Activated CD4-positive, alpha-beta T cell treated with anti-CD3 and anti-CD28 coated beads, Interleukin-2, amount 10 ng/mL, durations not matched to agents 7 days and 5 days (primary cell): ENCODE results near the gene HDAC3. TPM values are rescaled to one million over a fixed set of nuclear protein-coding genes. Genes with fewer than 3 reads are reported as not detected.

Experiments
- CTCF ChIA-PET: fragments of 350-600 bp; sonication (Branson Sonifier 250); formaldehyde crosslinking; loops from one replicate; lab custom pipeline; 2021; ENCODE audit warnings: antibody characterized with exemption; lab: Charles Lee
- POLR2A ChIA-PET: fragments of 350-600 bp; sonication (Branson Sonifier 250); formaldehyde crosslinking; loops from one replicate; lab custom pipeline; 2021; ENCODE audit warnings: antibody characterized with exemption; lab: Charles Lee
- DNase-seq: peaks from one replicate; pipeline ENCODE4 v3.0.0-alpha.2; 2020
- H3K27ac Mint-ChIP-seq: one replicate; pipeline ENCODE4 v1.8.0; 2021; ENCODE audit warnings: mild to moderate bottlenecking, moderate library complexity, mixed read lengths
- H3K27me3 Mint-ChIP-seq: one replicate; pipeline ENCODE4 v1.8.0; 2021; ENCODE audit warnings: mixed read lengths
- H3K36me3 Mint-ChIP-seq: one replicate; pipeline ENCODE4 v1.8.0; 2021; ENCODE audit warnings: low read depth, mixed read lengths
- H3K4me1 Mint-ChIP-seq: one replicate; pipeline ENCODE4 v1.8.0; 2021; ENCODE audit warnings: mixed read lengths
- H3K4me3 Mint-ChIP-seq: one replicate; pipeline ENCODE4 v1.8.0; 2021; ENCODE audit warnings: mild to moderate bottlenecking, moderate library complexity, mixed read lengths
- H3K9me3 Mint-ChIP-seq: one replicate; pipeline ENCODE4 v1.8.0; 2021; ENCODE audit warnings: mixed read lengths
- total RNA-seq, 2 experiments: library from RNA; stranded (reverse); gene quantifications; one replicate each; pipeline ENCODE4 v1.2.3, GENCODE V29; 2021

Gene HDAC3
- total RNA-seq, 2 experiments from 2014 or later: 70.2 to 73.9 TPM

DNA sequence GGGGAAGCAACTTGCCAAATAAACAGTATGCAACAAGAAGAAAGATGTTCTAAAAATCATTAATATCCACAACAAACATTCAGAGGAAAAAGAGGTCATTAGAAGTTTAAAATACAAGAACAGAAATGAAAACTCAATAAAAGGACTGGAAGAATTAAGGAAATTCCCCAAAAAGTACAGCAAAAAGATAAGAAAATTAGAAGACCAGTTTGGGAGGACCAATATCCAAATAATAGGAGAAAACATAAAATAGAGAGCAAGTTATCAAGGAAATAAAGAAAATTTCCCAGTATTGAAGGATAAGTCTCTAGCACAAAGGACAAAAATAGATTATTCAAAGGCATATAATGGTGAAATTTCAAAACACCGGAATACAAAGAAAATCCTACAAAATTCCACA lies 39.8 kb downstream of the HDAC3 start:
- H3K4me1 Mint-ChIP-seq: peaks cover 76% of the 10 kb centered on the region
- no peak for DNase-seq
- no peaks in the 10 kb centered on the region for H3K9me3 Mint-ChIP-seq
- peak overlapping the region; percentile 50 for H3K27ac Mint-ChIP-seq
- H3K4me3 Mint-ChIP-seq: no peak overlapping the region
- CTCF ChIA-PET: interaction anchor here (0.7 to 4.9 kb wide), 5 partner anchors 12 to 42 kb away, joined by 3 to 38 read pairs (median 3); partner anchors contain the start of genes DIAPH1, HDAC3 and RELL2
- H3K27me3 Mint-ChIP-seq: no peaks in the 10 kb centered on the region
- peaks cover 42% of the 10 kb centered on the region for H3K36me3 Mint-ChIP-seq
- POLR2A ChIA-PET: interaction anchor here (0.6 kb wide), 1 partner anchor 95 kb away, joined by 3 read pairs; no protein-coding TSS in a partner anchor

DNA sequence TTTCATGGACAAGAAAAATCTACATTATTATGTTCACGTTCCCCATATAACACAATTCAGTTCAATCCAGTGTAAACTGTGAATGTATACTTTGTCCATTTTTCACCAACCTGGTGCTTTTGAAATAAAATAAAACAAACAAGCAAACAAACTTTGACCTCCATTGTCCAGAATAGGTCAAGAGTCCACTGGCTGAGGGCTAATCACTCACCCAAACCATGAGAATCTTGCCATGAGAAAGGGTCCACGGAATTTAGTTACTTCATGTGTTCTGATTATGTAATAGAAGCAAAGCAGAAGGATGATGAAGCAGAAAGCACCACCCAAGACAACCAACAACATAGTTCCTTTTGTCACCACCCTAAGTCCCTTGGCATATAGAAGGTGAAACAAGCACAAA lies 46.5 kb downstream of the HDAC3 start:
- POLR2A ChIA-PET: no interaction called here
- Mint-ChIP-seq H3K4me1 (peaks cover 39% of the 10 kb centered on the region), H3K27me3 (no peaks in the 10 kb centered on the region), H3K4me3 (no peak overlapping the region), H3K9me3 (no peaks in the 10 kb centered on the region), H3K36me3 (peaks cover 47% of the 10 kb centered on the region), H3K27ac (no peak overlapping the region)
- CTCF ChIA-PET: interaction anchor here (0.6 to 6.4 kb wide), 4 partner anchors 26 to 145 kb away, joined by 3 to 183 read pairs (median 34); partner anchors contain the start of gene DIAPH1
- DNase-seq: no peak

DNA sequence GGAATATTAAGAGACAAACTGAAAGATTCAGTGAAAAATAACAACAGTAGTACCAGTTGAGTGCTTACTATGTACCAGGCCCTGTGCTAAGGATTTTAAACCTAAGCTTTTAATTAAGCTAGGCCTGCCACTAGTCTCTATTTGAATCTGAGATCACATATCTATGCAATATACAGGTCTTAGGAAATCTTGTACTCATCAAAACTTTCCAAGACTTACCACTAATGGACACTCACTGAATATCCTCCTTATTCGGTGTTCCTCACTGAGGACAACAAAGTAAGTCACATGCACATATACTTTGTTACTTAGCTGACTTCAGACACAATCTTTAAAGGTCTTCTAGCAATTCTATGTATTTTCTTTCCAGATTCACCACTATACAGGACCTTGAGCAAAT lies 50.4 kb downstream of the HDAC3 start:
- H3K4me1 Mint-ChIP-seq: peaks cover 18% of the 10 kb centered on the region
- no peak overlapping the region for H3K4me3 Mint-ChIP-seq
- ChIA-PET CTCF (interaction anchor here (0.7 kb wide), 1 partner anchor 8 kb away, joined by 3 read pairs; no protein-coding TSS in a partner anchor), POLR2A (no interaction called here)
- H3K36me3 Mint-ChIP-seq: peaks cover 57% of the 10 kb centered on the region
- no peaks in the 10 kb centered on the region for H3K9me3 Mint-ChIP-seq
- no peak for DNase-seq
- H3K27me3 Mint-ChIP-seq: no peaks in the 10 kb centered on the region
- H3K27ac Mint-ChIP-seq: no peak overlapping the region

DNA sequence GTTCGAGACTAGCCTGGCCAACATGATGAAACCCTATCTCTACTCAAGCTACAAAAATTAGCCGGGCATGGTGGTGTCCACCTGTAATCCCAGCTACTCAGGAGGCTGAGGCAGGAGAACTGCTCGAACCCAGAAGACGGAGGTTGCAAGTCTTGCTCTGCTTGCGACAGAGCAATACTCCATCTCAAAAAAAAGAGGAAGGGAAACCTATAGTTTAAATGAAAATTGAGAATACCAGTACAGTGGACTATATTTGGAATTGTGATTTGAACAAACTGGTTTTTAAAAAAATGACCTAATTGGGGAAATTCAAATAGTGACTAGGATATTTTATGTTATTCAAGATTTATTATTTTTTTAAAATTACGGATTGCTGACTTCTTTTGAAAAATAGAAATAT lies 51.1 kb downstream of the HDAC3 start:
- DNase-seq: no peak
- no peaks in the 10 kb centered on the region for H3K9me3 Mint-ChIP-seq
- POLR2A ChIA-PET: no interaction called here
- no peak overlapping the region for H3K4me3 Mint-ChIP-seq
- H3K27me3 Mint-ChIP-seq: no peaks in the 10 kb centered on the region
- CTCF ChIA-PET: interaction anchor here (0.8 to 2.0 kb wide), 3 partner anchors 22 to 33 kb away, joined by 4 to 11 read pairs (median 5); partner anchors contain the start of gene DIAPH1
- peaks cover 62% of the 10 kb centered on the region for H3K36me3 Mint-ChIP-seq
- no peak overlapping the region for H3K27ac Mint-ChIP-seq
- H3K4me1 Mint-ChIP-seq: peaks cover 11% of the 10 kb centered on the region

DNA sequence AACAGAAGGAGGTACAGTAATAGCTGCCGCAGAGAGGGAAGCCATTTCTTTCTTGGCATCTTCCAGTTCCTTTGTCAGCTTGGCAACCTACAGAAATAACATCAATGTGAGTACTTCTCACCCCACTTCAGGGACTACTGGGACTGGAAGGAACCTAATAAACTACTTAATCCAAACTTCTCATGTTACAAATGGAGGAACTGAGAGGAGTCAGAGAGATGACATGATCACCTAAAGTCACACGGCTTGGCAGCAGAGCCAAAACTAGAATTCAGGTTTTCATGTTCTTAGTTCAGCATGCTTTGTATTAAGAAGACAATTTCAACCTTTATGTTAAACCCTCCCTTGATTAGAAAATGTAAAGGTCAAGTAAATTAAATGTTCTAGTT lies 62.5 kb downstream of the HDAC3 start:
- H3K9me3 Mint-ChIP-seq: no peaks in the 10 kb centered on the region
- peaks cover 75% of the 10 kb centered on the region for H3K36me3 Mint-ChIP-seq
- H3K27ac Mint-ChIP-seq: no peak overlapping the region

DNA sequence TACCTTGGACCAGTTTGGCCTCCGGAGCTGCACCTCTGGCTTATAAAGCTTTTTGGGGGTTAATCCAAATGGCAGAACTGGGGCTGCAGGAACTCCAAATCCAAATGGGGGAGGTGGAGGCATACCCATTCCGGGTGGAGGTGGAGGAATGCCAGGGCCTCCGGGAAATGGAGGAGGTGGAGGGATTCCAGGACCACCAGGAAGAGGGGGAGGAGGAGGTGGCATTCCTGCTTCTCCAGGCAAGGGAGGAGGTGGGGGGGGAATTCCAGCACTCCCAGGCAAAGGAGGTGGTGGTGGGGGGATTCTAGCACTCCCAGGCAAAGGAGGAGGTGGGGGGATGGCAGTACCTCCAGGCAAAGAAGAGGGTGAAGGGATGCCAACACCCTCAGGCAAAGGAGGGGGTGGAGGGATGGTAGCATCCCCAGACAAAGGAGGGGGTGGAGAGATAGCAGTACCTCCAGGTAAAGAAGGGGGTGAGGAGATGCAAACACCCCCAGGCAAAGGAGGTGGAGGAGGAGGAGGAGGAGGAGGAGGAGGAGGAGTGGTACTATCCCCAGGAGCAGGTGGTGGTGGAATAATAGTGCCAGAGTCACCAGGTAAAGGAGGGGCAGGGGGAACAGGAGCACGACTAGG lies 63.0 kb downstream of the HDAC3 start:
- DNase-seq: no peak
- Mint-ChIP-seq H3K27ac (no peak overlapping the region), H3K27me3 (no peaks in the 10 kb centered on the region), H3K4me3 (no peak overlapping the region), H3K4me1 (no peaks in the 10 kb centered on the region), H3K36me3 (peaks cover 71% of the 10 kb centered on the region), H3K9me3 (no peaks in the 10 kb centered on the region)
- POLR2A ChIA-PET: no interaction called here
- CTCF ChIA-PET: interaction anchor here (2.4 kb wide), 1 partner anchor 9 kb away, joined by 10 read pairs; no protein-coding TSS in a partner anchor

More for the DNA sequence above, 62.5 kb downstream of the HDAC3 start:
- Mint-ChIP-seq H3K4me3 (no peak overlapping the region), H3K27me3 (no peaks in the 10 kb centered on the region), H3K4me1 (no peaks in the 10 kb centered on the region)
- CTCF ChIA-PET: interaction anchor here (1.0 to 2.4 kb wide), 4 partner anchors 10 to 49 kb away, joined by 3 to 10 read pairs (median 7); no protein-coding TSS in a partner anchor
- no peak for DNase-seq
- POLR2A ChIA-PET: no interaction called here

Other genes starting within 250 kb of the HDAC3 start
- gene PCDHGB4, start 249.2 kb downstream of the HDAC3 start, total RNA-seq: not detected
- gene PCDHGA8, start 244.2 kb downstream of the HDAC3 start, total RNA-seq: not detected
- not detected for gene PCDHGB5, start 238.9 kb downstream of the HDAC3 start, total RNA-seq
- gene PCDHGA9, start 234.1 kb downstream of the HDAC3 start, total RNA-seq: not detected
- under 1 TPM in 1 of 2 experiments, not detected in 1; 0.04 TPM for gene PCDHGB6, start 228.8 kb downstream of the HDAC3 start, total RNA-seq
- not detected for gene PCDHGA10, start 223.9 kb downstream of the HDAC3 start, total RNA-seq
- gene PCDHGB7, start 219.2 kb downstream of the HDAC3 start, total RNA-seq: under 1 TPM in 1 of 2 experiments, not detected in 1; 0.07 TPM
- not detected for gene PCDHGA11, start 215.8 kb downstream of the HDAC3 start, total RNA-seq
- gene PCDHGA12, start 206.3 kb downstream of the HDAC3 start, total RNA-seq: not detected
- gene PCDHGC3, start 160.9 kb downstream of the HDAC3 start, total RNA-seq: not detected
- not detected for gene PCDHGC4, start 151.8 kb downstream of the HDAC3 start, total RNA-seq
- gene PCDHGC5, start 147.8 kb downstream of the HDAC3 start, total RNA-seq: not detected
- gene DIAPH1, start 17.8 kb downstream of the HDAC3 start, total RNA-seq: 100 to 1,000 TPM; 297 to 302 TPM
- 10 to 100 TPM; 25.1 to 26.9 TPM for gene RELL2, start 148 bp upstream of the HDAC3 start, total RNA-seq
- gene FCHSD1, start 14.6 kb upstream of the HDAC3 start, total RNA-seq: 10 to 100 TPM; 58.0 to 59.3 TPM
- 1 to 10 TPM; 4.2 to 4.6 TPM for gene ARAP3, start 45.4 kb upstream of the HDAC3 start, total RNA-seq
- gene PCDH1, start 241.6 kb upstream of the HDAC3 start, total RNA-seq: not detected